Muscle of arm (tissue), 12 donors: ENCODE measurements around the gene WWOX. TPM values are rescaled to one million over a fixed set of nuclear protein-coding genes. Genes with fewer than 3 reads are reported as not detected.
A peak's percentile ranks its signal among the peaks of the same experiment; 100 is the strongest.
"Not testable (repeated sequence)": the region's sequence is repeated elsewhere in the genome, so short reads cannot be mapped to it uniquely, and the experiment has no call there.

Source experiments
- DNase-seq: peaks from one replicate; pipeline ENCODE4 v3.0.0-alpha.2; 2013
- polyA plus RNA-seq, 12 donors: library from polyadenylated mRNA; unstranded; fragments of 120-200 nt; gene quantifications; one replicate each; pipeline ENCODE4 v1.2.1, GENCODE V29; 2013; ENCODE audit not compliant: insufficient read length in 12 of 12

WWOX gene
- polyA plus RNA-seq, 12 donors = 7.4 to 17.2 (median 10.9) TPM; not detected in 2

DNA sequence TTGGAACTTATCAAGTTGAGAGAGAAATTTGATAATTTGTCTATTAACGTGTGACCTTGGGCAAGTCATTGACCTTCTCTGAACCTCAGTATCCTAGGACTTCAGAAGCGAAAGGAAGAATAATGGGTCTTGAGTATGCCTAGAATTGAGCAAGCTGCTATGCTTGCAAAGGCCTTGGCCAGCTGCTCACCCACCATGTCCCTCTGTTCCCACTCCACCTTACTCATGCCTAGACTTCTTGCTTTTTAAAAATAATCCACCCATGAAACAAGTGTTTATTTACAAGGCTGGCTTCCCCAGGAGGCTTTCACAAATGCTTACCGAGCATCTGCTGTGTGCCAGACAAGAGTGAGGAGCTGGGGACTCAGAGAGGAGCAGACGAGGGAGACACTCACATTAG is 910.4 kb downstream of the WWOX start:
- no peak for DNase-seq

DNA sequence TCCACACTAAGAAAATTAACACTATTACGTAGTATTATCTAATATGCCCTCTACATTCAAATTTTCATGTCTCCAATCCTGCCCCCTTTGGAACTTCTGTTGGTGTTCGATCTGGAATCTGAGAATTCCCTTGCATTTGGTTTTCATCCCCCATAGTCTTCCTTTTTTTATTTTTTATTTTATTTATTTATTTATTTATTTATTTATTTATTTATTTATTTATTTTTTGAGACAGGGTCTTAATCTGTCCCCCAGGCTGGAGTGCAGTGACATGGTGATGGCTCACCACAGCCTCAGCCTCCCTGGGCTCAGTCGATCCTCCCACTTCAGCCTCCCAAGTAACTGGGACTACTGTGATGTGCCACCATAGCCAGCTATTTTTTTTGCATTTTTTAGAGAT is 911.8 kb downstream of the WWOX start:
- DNase-seq = no peak

DNA sequence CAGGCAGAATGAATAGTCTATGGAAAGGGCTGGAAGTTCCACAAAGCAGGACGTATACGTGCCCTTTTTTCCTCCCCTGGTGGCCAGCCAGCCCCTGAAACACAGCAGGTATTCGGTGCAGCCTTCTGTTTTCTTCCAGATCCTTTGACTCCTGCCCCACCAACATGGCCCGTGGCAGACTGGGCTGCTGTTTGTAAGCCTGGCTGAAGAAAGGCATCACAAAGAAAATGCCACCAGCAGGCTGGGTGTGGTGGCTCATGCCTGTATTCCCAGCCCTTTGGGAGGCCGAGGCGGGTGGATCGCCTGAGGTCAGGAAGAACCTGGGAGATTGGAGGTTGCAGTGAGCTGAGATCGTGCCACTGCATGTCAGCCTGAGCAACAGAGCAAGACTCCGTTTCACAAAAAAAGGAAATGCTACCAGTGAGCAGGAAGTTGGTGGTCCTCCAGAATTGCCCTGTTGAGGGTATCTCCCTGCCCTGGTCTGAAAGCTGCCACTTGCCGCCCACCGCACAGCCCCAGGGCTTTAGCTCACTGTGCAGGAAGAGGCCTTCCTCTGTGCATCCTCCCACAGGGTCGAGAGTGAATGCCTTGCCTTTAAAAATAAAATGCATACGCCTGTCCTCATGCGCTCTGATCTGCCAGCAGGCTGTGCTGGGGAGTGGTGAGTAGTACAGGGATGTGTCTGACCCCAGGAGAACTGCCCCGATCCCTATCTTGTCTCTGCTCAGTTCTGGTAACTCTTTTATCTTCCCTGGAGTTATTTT is 913.4 kb downstream of the WWOX start:
- DNase-seq = no peak

DNA sequence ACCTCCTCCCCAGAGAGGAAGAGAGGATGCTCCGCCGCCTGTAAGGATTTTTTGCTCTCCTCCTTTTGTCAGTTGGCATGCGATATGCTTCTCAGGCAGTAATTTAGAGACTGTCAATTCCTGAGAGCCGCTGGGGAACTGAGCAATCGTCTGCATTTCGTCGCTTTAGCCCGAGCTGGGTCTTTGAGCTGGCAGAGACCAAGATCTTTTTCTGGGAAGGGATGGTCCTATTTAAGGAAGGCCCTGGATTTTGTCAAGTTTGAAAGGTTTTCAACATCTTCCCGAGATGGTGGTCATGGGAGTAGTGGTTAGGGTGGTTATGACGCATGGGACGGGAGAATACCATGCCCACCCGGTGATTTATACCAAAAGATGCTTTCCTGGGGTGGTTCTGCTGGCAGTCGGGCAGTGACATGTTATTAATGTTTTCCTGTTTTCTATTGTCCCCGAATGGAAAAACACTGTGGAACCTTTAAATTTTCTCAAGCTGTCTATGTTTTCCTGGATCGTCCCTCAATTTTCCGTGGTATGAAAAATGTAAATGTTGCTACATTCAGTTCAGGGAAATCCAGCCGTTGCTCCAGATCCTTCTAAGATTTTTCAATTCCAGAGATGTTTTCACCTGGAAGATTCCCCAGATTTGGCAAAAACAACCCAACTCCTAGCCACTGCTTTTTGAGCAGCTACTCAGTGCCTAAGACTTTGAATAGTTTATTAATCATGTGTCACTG is 914.6 kb downstream of the WWOX start:
- DNase-seq = peak; percentile 72

DNA sequence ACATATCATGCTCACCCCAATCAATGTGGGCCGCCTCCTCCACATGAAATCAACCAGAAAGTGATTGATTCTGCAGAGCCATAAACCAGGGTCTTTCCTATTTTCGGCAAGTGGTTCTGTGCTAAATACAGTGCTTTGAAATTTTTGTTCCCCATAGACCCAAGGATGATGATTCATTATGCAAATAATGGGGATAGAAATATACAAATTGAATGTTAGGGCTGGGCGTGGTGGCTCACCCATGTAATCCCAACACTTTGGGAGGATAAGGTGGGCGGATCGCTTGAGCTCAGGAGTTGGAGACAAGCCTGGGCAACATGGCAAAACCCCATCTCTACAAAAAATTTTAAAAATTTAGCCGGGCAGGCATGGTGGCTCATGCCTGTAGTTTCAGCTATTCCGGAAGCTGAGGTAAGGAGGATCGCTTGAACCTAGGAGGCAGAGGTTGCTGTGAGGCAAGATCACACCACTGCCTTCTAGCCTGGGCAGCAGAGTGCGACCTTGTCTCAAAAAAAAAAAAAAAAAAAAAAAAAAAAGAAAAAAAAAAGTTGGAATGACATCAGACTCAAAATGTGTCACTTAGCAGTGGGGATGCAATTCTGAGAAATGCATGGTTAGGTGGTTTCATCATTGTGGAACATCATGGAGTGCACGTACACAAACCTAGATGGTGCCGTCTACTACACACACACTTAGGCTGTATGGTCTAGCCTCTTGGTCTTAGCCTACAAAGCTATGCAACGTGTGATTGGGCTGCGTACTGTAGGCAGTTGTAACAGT is 919.4 kb downstream of the WWOX start:
- DNase-seq = no peak

DNA sequence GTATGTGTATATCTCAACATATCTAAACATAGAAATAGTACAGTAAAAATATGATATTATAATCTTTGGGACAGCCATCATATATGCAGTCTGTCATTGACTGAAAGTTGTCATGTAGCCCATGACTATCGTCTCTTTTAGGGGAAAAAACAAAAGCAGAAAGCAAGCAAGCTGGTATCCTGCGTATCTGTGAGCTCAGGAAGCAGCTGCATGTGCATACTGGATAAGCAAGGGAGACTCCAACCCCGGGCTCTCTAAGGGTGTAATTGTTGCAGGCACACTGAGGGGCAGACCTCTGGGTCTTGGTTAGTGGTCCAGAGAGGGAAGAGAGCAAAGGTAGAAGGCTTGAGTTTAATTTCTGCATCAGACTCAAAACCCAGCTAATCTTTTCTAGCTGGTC is 920.0 kb downstream of the WWOX start:
- no peak for DNase-seq

DNA sequence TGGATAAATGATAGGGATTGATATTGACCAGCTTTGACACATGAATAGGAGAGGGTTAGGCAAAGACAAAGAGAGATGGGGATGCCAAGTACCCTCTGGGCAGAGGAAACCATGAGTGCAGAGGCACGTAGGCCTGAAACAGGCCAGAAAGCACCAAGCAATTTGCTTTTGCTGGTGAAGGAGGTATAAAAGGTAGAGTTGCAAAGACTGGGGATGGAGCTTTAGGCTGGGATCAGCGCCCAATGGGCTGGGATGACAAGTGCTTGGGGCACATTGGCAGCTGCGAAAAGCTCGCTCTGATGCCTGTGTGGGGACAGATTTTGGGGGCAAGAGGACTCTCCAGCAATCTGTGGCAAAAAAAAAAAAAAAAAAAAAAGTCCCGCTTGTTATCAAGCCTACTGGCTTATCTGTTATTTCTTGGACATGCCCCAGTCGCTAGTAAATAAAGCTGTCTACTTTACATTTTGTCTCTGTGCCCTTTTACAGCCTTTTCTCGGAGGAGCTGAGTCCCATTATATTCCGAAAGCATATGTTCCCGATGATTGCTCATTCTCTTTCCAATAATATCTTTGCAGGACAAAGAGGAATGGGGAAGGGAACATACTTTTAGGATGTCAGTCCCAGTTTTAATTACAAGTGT is 922.7 kb downstream of the WWOX start:
- DNase-seq = no peak

DNA sequence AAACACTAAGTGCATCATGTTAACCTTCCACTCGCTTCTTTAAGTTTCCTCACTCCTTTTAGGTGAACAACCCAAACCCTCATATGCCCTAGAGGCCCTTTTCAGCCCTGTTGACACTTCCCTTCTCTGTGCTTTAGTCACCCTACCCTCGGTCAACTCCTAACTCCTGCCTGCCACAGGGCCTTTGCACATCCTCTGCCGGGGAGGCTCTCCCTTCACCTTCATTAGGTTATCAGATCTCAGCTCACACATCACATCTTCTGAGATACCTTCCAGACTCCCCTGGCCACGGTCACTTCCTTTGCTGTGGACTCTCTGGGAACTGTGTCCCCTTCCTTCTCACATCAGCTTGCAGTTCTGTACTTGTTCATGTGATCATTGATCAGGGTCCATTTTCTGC is 926.7 kb downstream of the WWOX start:
- DNase-seq = no peak

DNA sequence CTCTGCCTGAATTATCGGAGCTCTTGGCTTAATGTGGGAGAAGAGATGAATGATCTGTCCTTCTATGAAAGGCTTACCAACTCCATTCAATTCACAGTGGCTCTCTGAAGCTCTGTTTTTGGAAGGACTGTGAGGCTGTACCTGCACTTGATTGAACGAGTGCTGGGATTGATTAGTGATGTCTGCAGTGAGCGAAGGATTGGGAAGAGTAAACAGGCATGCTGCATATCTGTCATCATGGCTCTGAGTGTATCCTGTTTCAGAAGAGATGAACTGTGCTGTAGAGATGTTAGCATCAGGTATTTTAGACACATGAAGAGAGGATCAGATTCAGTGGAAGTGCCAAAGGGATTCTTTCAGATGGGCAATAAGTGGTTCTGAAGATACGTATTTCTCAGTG is 937.1 kb downstream of the WWOX start:
- DNase-seq = no peak

DNA sequence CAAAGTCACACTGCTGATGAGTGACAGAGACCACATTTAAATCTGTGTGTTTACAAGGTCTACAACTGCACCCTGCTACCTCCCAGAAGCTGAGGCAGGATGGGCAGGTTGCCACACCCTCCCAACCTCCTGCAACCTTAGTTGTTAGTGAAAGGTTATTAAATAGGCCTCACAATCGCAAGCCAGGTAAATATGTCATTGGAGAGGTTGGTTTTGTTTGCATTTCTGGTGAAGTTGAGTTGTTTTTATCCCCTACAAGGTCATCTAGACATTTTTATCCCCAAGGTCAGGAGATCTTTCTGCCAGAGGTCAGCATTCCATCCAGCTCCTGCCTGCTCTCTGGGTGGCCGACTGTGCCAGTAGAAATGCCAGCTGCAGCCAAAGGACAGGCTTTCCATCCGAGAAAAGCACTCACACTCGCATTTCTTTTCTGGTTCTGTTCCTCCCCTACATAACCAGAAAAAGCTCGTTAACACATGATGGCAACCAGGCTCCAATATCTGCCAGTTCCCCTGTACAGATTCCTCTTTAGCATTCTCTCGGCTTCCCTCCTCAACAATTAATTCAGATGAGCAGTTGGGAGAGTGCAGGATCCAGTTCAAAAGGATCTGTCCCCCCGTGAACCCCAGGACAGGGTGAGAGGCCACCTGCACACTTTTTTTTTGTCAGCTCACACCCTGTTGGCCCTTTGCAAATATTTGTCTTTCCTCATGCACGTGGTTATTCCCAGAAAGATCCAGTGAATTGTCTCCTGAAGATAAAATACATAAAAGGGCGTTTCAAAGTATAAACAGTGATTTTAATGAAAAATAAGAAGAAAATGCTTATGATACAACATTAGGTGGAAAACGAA is 938.3 kb downstream of the WWOX start:
- no peak for DNase-seq

DNA sequence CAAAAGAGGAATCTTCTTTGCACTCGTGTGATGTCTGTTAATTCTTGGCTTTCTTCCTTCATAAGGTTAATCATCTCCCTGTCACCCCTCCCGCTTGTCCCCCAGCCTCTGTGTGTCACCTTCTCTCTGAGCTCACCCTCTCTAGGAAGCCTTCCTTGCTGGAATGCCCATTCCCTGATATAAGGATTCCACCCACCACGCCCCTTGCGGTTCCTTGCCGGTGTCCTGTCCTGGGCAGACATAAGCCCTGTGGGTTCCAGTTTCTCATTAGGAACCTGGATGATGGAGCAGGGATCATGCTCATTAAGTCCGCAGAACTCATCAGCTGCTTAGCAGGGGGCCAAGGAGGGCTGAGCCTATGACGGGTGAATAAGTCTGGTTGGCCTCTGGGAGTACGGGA is 941.8 kb downstream of the WWOX start:
- DNase-seq = no peak

DNA sequence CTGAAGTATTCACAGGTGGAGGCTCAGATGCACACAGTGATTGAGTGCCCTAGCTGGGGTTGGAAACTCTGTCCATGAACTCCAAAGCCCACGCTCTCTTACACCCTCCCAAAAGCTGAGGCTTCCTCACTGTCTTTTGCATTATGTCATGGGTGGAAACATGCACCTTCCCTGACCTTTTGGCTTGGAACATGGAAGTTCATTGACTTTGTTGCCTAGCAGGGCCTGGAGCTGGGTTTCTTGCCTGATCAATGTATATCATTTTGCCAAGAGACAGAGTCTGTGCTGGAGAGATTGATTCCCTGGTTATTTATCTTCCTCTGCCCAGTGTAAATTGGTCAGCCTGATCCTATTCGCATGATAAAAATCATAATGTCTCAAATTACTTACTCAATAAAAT is 942.7 kb downstream of the WWOX start:
- DNase-seq = no peak

DNA sequence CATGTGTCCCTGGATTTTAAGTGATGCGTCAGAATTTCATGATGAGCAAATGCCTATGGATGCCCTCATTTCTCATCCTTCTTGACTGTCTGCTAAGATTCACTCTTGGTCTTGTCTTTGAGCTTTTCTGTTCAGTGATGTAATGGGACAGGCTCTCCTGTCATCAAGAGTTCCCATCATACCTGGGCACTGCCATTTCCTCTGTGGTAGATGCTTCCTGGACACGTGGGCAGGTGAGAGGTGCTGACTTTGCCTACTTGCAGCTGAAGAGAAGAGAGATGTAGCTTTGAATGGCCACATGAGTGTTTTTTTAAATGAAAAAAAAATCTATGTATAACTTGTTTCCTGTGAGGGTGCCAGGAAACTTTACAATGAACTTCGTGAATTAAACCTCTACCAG is 943.4 kb downstream of the WWOX start:
- DNase-seq = no peak

DNA sequence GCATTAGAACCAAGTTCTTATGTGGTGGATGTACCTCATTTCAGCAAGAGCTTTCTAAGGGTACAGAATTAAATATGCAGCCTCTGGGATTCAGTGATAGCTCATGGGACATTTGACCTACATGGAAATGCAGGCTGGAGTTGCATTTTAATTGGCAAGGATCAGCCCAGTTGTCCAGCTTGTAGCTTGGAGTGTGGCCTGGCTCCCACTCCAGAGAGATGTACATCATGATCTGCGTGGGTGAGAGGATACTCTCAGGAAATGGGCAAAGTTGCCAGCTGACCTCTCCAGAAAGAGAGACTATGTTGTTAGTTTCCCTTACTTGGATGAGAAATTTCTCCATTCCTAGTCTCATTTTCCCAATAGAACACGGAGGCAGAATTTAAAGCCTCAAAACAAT is 945.7 kb downstream of the WWOX start:
- DNase-seq = no peak

DNA sequence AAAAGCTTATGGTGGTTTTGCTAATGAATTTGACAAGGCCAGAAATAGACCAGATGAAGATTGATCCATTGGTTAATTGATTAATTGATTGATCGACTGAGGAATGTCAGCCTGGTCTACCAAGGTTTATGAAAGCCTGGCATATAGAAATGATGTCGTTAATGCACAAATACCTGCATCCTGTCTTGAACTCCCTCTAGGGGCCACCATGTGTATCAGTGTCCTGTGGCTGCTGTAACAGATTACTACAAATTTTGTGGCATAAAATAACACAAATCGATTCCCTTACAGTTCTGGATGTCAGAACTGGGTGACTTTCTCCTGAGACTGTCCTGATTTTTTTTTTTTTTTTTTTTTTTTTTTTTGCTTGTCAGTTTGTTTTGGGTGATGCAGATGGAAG is 947.9 kb downstream of the WWOX start:
- no peak for DNase-seq

DNA sequence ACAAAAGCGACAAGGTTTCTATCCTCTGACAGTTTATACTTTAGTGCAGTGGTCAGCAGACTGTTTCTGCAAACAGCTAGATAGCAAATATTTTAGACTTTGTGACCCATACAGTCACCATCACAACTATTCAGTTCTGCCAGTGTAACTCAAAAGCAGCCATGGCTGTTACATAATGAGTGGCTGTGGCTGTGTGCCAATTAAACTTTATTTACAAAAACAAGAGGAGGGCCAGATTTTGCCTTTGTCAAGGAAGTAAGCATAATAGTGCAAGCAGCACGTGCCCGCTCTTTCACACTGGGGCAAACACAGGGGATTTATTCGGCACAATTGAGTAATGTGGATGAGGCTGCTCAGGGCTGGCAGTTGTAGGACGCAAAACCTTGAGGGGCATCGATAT is 949.6 kb downstream of the WWOX start:
- no peak for DNase-seq

DNA sequence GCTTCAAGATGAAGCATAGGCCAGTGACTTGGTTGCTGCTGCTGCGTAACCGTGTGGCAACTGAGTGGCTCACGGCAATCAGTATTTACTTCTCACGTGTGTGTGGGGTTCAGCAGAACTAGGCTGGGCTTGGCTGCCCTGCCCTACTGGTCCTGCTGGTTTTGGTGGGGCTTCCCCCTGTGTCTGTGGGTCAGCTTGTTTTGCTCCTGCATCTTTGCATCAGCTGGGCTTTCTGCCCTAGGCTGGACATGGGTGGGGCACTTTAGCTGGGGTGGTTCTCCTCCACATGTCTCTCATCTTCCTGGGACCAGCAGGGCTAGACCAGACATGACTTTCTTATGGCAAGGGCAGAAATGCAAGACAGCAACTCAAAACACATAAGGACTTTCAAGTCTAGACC is 950.6 kb downstream of the WWOX start:
- DNase-seq = no peak

DNA sequence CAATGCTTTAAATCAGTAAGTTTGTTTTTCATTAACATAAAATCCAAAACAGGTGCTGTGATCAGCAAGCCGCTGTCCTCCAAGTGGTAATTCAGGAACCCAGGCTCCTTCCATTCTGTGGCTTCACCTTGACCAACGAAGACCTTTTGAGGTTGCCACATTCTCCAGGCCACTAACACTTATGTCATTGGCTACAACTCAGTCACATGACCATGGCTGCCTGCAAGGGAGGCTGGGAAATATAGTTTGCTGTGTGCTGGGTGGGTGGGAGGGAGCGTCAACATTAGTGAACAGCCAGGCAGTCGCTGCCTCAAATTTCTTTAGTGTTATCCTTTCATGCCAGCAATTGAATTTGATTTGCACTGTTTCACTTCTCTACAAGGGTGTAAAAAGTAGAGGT is 951.9 kb downstream of the WWOX start:
- DNase-seq = no peak

DNA sequence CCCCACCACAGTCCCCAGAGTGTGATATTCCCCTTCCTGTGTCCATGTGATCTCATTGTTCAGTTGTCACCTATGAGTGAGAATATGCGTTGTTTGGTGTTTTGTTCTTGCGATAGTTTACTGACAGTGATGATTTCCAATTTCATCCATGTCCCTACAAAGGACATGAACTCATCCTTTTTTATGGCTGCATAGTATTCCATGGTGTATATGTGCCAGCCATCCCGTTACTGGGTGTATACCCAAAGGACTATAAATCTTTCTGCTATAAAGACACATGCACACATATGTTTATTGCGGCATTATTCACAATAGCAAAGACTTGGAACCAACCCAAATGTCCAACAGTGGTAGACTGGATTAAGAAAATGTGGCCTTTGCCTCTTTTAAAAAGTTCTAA is 952.7 kb downstream of the WWOX start:
- not testable (repeated sequence) for DNase-seq

DNA sequence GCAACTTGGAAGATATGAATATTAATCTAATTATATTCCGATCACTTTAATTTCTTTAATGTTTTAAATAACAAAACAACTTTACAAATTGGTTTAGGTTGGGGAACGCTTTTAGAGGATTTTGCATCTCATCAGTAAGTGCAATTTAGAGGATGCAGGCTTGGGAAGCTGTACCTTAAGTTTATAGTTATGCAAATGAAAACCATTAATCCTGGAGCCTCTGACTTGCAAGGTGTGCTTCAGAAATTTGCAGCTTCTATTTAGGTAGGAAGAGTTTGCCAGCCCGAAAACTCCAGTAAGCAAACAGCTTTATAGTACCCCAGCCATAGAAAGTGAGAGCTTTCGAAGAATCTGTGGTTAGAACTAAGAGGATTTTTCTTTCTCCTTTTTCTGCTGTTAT is 954.1 kb downstream of the WWOX start:
- no peak for DNase-seq

DNA sequence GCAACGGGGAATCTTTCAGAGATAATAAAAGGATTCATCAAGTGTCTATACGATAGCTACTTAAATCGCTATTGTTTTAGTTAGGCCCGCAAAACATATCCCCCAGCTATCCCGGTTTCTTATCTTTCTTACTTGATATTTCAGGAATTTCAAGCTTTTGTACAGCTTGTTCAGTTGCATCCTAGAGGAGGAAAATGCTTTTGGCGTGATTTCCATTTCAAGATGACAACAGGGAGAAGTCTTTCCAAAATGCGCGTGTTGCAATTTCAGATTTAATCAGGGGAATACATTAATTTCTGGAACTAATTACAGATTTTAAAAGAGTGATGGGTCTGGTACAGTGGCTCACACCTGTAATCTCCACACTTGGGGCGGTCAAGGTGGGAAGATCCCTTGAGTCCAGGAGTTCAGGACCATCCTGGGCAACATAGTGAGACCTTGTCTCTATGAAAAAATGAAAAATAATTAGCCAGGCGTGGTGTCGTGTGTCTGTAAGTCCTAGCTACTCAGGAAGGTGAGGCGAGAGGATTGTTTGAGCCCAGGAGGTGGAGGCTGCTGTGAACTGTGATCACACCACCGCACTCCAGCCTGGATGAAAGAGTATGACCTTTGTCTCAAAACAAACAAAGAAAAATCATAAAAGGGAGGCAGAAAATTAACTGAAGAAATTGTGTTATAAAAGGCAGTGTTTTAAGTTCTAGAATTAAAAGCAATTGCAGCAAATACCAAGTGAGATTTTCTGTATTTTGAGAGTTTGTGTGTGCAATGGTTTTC is 954.9 kb downstream of the WWOX start:
- no peak for DNase-seq
